Ovary (tissue), 9 donors: ENCODE results near the gene UPK3B. TPM values are rescaled to one million over a fixed set of nuclear protein-coding genes. Genes with fewer than 3 reads are reported as not detected.
"Not testable (repeated sequence)": the region's sequence is repeated elsewhere in the genome, so short reads cannot be mapped to it uniquely, and the experiment has no call there.

Source experiments
- DNase-seq, 5 donors: peaks; one replicate each; pipeline ENCODE4 v3.0.0-alpha.2; 2019 to 2020
- H3K27ac ChIP-seq, 2 donors: fragments of 200-600 bp; one replicate each; pipeline versions ENCODE4 v1.5.1 to v1.8.0; 2019 to 2022
- H3K27me3 ChIP-seq: fragments of 200-600 bp; one replicate; pipeline ENCODE4 v1.8.0; 2022
- H3K36me3 ChIP-seq: fragments of 200-600 bp; sonication (generic); one replicate; pipeline ENCODE4 v1.5.1; 2019
- H3K4me1 ChIP-seq: one replicate; pipeline ENCODE4 v1.8.1; 2013; ENCODE audit warnings: mild to moderate bottlenecking, moderate library complexity; ENCODE audit not compliant: insufficient read depth
- H3K4me3 ChIP-seq: fragments of 200-600 bp; sonication (generic); one replicate; pipeline ENCODE4 v1.5.1; 2017
- H3K9me3 ChIP-seq, 2 donors: fragments of 200-600 bp in 1 of 2; sonication (generic) in 1 of 2; one replicate each; pipeline versions ENCODE4 v1.5.1 to v1.8.1; 2013 to 2019; ENCODE audit warnings: mild to moderate bottlenecking in 1 of 2, moderate library complexity in 1 of 2
- WGBS, 3 donors: extraction: QIAGEN DNeasy Blood & Tissue Kit in 1 of 3; methylation state at CpG; one replicate each; pipeline versions ENCODE4 v1.1.5 to v1.1.7; 2013 to 2017; 5-methylcytosine and 5-hydroxymethylcytosine counted together
- intact Hi-C, 4 donors: fragments of 100-400 bp; cut with DNase I; formaldehyde crosslinking; loops; one replicate each; pipeline versions ENCODE4 v1.11.0 to v1.15.1; 2022 to 2023
- polyA plus RNA-seq, 2 donors: library from polyadenylated mRNA; stranded (reverse); fragments of 200-250 nt in 1 of 2; fragments of 350-450 nt in 1 of 2; fragmentation: Illumina TruSeq in 1 of 2; extraction: RNeasy Lipid Tissue Mini Kit (QIAGEN cat#74804) in 1 of 2; gene quantifications; one replicate each; pipeline ENCODE4 v1.2.3, GENCODE V29; 2013 to 2014
- total RNA-seq, 7 donors: library from RNA; depleted of rRNA in 2 of 7; stranded (reverse); fragments of >200 nt in 2 of 7; fragmentation: NEBNext Ultra II Directional in 3 of 7; extraction: Animal tissue kit (Norgen Biotek cat#: 25700) in 3 of 7; gene quantifications; one replicate each; pipeline versions ENCODE4 v1.1.0 to v1.2.4, GENCODE V29; 2016 to 2023
- donor health status: DM: no; HTN: no; CAD: no; lungs with moderate emphysema.
- donor health status: DM: no; HTN: no; CAD: no.
- donor health status: Bipolar disorder and iron deficiency.
- donor health status: DM: yes; HTN: yes; CAD: no.
- donor health status: DM: no; HTN: no; CAD: no.
- donor health status: DM: yes; HTN: yes; CAD: no.

UPK3B gene
- total and polyA plus RNA-seq, 9 donors: 0.78 to 607 (median 2.7) TPM

DNA sequence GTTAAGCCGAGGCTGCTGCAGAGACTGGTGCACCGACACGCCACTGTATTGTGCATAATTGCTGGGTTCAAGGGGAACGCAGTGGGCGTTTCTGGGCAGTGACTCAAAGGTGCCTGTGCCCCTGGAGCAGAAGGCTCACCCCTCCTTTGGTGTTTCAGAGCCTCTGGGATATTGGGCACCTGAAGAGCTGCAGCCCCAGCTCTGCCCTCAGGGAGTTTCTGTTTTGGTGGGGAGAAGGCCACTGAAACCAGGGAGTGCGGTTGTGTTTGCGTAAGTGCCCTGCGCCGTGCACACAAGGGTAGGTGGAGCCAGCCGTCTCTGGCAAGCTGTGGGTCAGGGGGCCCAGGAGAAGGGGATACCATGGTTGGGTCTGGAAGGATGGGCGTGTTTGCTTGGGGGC, 34.1 kb upstream of the UPK3B start:
- not testable (repeated sequence) for H3K36me3 ChIP-seq

GRCh38 chr7:76476742-76477474, 33.4 kb upstream of the UPK3B start:
- H3K4me3 ChIP-seq, H3K27me3 ChIP-seq, H3K4me1 ChIP-seq, H3K36me3 ChIP-seq, H3K27ac ChIP-seq, H3K9me3 ChIP-seq, intact Hi-C loops, DNase-seq: not testable (repeated sequence)
- WGBS, 3 donors: 92 to 96% (median 94%) methylated on average over 7 to 23 of the region's 24 CpGs

More for the DNA sequence above, 34.1 kb upstream of the UPK3B start:
- 94 to 100% methylated on average over 1 to 4 of the region's 11 CpGs; no CpG with 5 or more reads in 1 of the 3 donors for WGBS, 3 donors
- H3K27me3 ChIP-seq, DNase-seq, H3K4me1 ChIP-seq, H3K27ac ChIP-seq, intact Hi-C loops, H3K4me3 ChIP-seq, H3K9me3 ChIP-seq: not testable (repeated sequence)

- H3K27ac ChIP-seq, H3K4me3 ChIP-seq, H3K36me3 ChIP-seq, H3K4me1 ChIP-seq, H3K27me3 ChIP-seq, intact Hi-C loops, DNase-seq, H3K9me3 ChIP-seq: not testable (repeated sequence)
- WGBS, 3 donors: 81 to 92% (median 87%) methylated on average over 6 to 10 of the region's 11 CpGs
These were observed 30.7 kb upstream of the UPK3B start for GRCh38 chr7:76479628-76480027.

GRCh38 chr7:76480403-76481253, 29.7 kb upstream of the UPK3B start:
- H3K27ac ChIP-seq, H3K27me3 ChIP-seq, DNase-seq, intact Hi-C loops, H3K9me3 ChIP-seq, H3K4me3 ChIP-seq, H3K36me3 ChIP-seq, H3K4me1 ChIP-seq: not testable (repeated sequence)
- WGBS, 3 donors: 82 to 86% (median 84%) methylated on average over 19 to 28 of the region's 29 CpGs

DNA sequence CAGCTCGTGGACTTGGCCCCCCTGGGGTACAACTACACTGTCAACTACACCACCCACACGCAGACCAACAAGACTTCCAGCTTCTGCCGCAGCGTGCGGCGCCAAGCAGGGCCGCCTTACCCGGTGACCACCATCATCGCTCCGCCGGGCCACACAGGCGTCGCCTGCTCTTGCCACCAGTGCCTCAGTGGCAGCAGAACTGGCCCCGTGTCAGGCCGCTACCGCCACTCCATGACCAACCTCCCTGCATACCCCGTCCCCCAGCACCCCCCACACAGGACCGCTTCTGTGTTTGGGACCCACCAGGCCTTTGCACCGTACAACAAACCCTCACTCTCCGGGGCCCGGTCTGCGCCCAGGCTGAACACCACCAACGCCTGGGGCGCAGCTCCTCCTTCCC, 27.7 kb upstream of the UPK3B start:
- H3K4me3 ChIP-seq, H3K4me1 ChIP-seq, H3K36me3 ChIP-seq, H3K27ac ChIP-seq, intact Hi-C loops, H3K9me3 ChIP-seq, H3K27me3 ChIP-seq, DNase-seq: not testable (repeated sequence)
- WGBS, 3 donors: 94 to 96% (median 94%) methylated on average over 24 of the region's 24 CpGs

GRCh38 chr7:76483081-76483480, 27.3 kb upstream of the UPK3B start:
- 88 to 95% (median 94%) methylated on average over 12 to 17 of the region's 17 CpGs for WGBS, 3 donors
- H3K27me3 ChIP-seq, H3K27ac ChIP-seq, H3K4me3 ChIP-seq, H3K4me1 ChIP-seq, DNase-seq, H3K9me3 ChIP-seq, H3K36me3 ChIP-seq, intact Hi-C loops: not testable (repeated sequence)

GRCh38 chr7:76484456-76484855, 25.9 kb upstream of the UPK3B start:
- DNase-seq, H3K9me3 ChIP-seq, H3K27ac ChIP-seq, H3K4me1 ChIP-seq, intact Hi-C loops, H3K4me3 ChIP-seq, H3K27me3 ChIP-seq, H3K36me3 ChIP-seq: not testable (repeated sequence)
- WGBS, 3 donors: 94 to 100% methylated on average over 1 to 7 of the region's 12 CpGs; no CpG with 5 or more reads in 1 of the 3 donors

DNA sequence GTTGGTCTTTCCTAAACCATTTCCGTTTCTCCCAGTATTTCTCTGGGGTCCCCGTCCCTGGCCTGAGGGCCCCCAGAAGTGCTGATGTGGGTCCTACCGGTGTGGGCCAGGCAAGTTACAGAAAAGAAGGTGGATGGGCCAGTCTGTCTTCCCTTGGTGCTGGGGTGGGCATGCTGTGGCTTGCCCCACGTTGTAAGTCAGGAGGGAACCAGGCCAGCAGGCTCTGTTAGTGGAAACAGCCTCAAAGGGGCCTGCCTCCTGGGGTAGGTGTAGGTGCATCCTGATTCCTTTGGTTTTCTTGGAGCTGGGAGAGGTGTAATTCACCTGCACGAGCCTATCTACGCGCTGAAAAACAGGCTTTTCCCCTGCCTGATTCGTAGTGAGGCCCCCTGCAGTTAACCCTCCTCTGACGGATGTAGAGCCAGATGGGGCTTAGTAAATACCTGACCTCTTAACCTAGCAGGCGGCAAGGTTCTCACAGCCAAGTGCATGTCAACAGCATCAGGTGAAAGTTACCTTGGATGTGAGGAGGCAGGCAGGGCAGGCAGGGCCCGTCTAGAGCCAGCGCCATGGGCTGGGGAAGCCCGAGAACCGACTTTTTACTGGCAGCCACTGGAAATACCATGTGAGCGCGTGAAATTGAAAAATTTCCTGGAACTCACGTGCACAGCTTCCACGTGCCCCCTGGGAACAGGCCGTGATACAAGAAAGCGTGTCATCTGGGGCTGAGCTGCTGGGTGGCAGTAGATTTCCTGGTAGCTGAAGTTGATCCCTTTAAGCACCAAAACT, 24.3 kb upstream of the UPK3B start:
- DNase-seq, H3K36me3 ChIP-seq, H3K4me1 ChIP-seq, intact Hi-C loops, H3K4me3 ChIP-seq, H3K27ac ChIP-seq, H3K27me3 ChIP-seq, H3K9me3 ChIP-seq: not testable (repeated sequence)
- WGBS, 3 donors: 57% methylated on average over 4 of the region's 20 CpGs; no CpG with 5 or more reads in 2 of the 3 donors

DNA sequence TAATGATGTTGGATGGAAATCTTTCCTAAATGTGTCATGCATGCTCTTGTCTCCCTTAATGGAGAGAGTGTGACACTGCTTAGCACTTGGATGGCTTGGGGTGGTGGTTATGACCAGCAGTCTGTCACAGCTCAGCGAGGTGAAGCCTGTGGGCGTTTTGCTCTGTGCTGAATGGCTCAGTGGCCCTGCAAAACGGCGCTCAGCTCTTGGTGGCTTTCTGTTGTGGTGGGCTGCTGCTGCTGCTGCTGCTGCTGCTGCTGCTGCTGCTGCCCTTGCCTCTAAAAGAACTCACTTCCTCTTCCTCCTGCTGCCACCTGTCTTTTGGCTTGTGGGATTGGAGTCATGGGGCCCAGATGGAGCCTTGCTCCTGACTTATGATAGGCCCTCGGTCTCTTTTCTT, 23.7 kb upstream of the UPK3B start:
- H3K36me3 ChIP-seq, H3K27ac ChIP-seq, H3K9me3 ChIP-seq, H3K4me1 ChIP-seq, H3K27me3 ChIP-seq, DNase-seq, intact Hi-C loops, H3K4me3 ChIP-seq: not testable (repeated sequence)
- 59 to 83% methylated on average over 2 of the region's 5 CpGs; no CpG with 5 or more reads in 1 of the 3 donors for WGBS, 3 donors

- H3K27me3 ChIP-seq, DNase-seq, H3K4me3 ChIP-seq, H3K4me1 ChIP-seq, intact Hi-C loops, H3K36me3 ChIP-seq, H3K27ac ChIP-seq, H3K9me3 ChIP-seq: not testable (repeated sequence)
- 82 to 86% methylated on average over 5 to 9 of the region's 13 CpGs; no CpG with 5 or more reads in 1 of the 3 donors for WGBS, 3 donors
These were observed 22.4 kb upstream of the UPK3B start for GRCh38 chr7:76487969-76488368.

- WGBS, 3 donors: 93% methylated on average over 4 of the region's 10 CpGs; no CpG with 5 or more reads in 2 of the 3 donors
- H3K9me3 ChIP-seq, H3K27me3 ChIP-seq, H3K36me3 ChIP-seq, H3K4me3 ChIP-seq, H3K27ac ChIP-seq, intact Hi-C loops, DNase-seq, H3K4me1 ChIP-seq: not testable (repeated sequence)
These were observed 18.2 kb upstream of the UPK3B start for GRCh38 chr7:76492139-76492538.
